Stimulated activated naive B cell treated with anti-CD40 and anti-IgM and Interleukin-4, amounts not matched to agents 10 μg/mL and 1 μg/mL and 100 μg/mL, for 72 hours (primary cell): ENCODE measurements around the gene DNM1.

Experiments
- ATAC-seq, 2 donors: fragments of 150-1000 bp; cut with Tn5 transposase; replicated peaks; 2 replicates each; pipeline ENCODE4 v1.10.0; 2021; ENCODE audit warnings: moderate library complexity in 1 of 2
- DNase-seq: peaks from one replicate; pipeline ENCODE4 v3.0.0; 2021
- H3K27ac Mint-ChIP-seq: one replicate; pipeline ENCODE4 v1.8.0; 2022; ENCODE audit warnings: mild to moderate bottlenecking, mixed read lengths
- H3K27me3 Mint-ChIP-seq, 2 donors: one replicate each; pipeline ENCODE4 v1.8.0; 2022; ENCODE audit warnings: mixed read lengths in 2 of 2
- H3K36me3 Mint-ChIP-seq, 2 donors: one replicate each; pipeline ENCODE4 v1.8.0; 2022; ENCODE audit warnings: mixed read lengths in 2 of 2, mild to moderate bottlenecking in 1 of 2
- H3K4me1 Mint-ChIP-seq, 2 donors: one replicate each; pipeline ENCODE4 v1.8.0; 2022; ENCODE audit warnings: mixed read lengths in 2 of 2, mild to moderate bottlenecking in 1 of 2
- H3K4me3 Mint-ChIP-seq, 2 donors: one replicate each; pipeline ENCODE4 v1.8.0; 2022; ENCODE audit warnings: mild to moderate bottlenecking in 2 of 2, mixed read lengths in 2 of 2, moderate library complexity in 1 of 2
- H3K9me3 Mint-ChIP-seq, 2 donors: one replicate each; pipeline ENCODE4 v1.8.0; 2022; ENCODE audit warnings: mixed read lengths in 2 of 2, mild to moderate bottlenecking in 1 of 2

The DNM1 gene

GRCh38 chr9:128254362-128254761 lies 51.2 kb downstream of the DNM1 start:
- Mint-ChIP-seq H3K9me3 (no peaks in the 10 kb centered on the region), H3K36me3 (peaks cover 25 to 33% of the 10 kb centered on the region in 2 donors), H3K27ac (peak overlapping the region; percentile 74), H3K4me1 (peaks cover 19 to 29% of the 10 kb centered on the region in 2 donors), H3K4me3 (no peak overlapping the region), H3K27me3 (peaks cover 7% of the 10 kb centered on the region in 2 donors)
- DNase-seq (no peak), ATAC-seq (no peak)

GRCh38 chr9:128254855-128255759 lies 51.9 kb downstream of the DNM1 start:
- DNase-seq (no peak), ATAC-seq (peak in 1 of 2 donors; percentile 40)
- H3K36me3 Mint-ChIP-seq = peaks cover 28 to 35% of the 10 kb centered on the region in 2 donors
- H3K4me1 Mint-ChIP-seq = peaks cover 17 to 23% of the 10 kb centered on the region in 2 donors
- H3K27ac Mint-ChIP-seq = no peak overlapping the region
- H3K9me3 Mint-ChIP-seq = no peaks in the 10 kb centered on the region
- H3K4me3 Mint-ChIP-seq = no peak overlapping the region
- H3K27me3 Mint-ChIP-seq = peaks cover 7% of the 10 kb centered on the region in 2 donors

GRCh38 chr9:128257086-128257825 lies 54.1 kb downstream of the DNM1 start:
- Mint-ChIP-seq H3K27me3 (peaks cover 3 to 4% of the 10 kb centered on the region in 2 donors), H3K9me3 (no peaks in the 10 kb centered on the region), H3K4me1 (peaks cover 6 to 8% of the 10 kb centered on the region in 2 donors), H3K36me3 (peaks cover 42 to 51% of the 10 kb centered on the region in 2 donors), H3K4me3 (no peak overlapping the region), H3K27ac (peak overlapping the region; percentile 32)
- ATAC-seq (no peak), DNase-seq (no peak)

- H3K27ac Mint-ChIP-seq = no peak overlapping the region
- no peak overlapping the region for H3K4me3 Mint-ChIP-seq
- H3K36me3 Mint-ChIP-seq = peaks cover 49 to 58% of the 10 kb centered on the region in 2 donors
- H3K9me3 Mint-ChIP-seq = no peaks in the 10 kb centered on the region
- no peak for DNase-seq
- H3K27me3 Mint-ChIP-seq = no peaks in the 10 kb centered on the region
- no peak for ATAC-seq
- H3K4me1 Mint-ChIP-seq = peaks cover 4 to 7% of the 10 kb centered on the region in 2 donors
These were observed 54.7 kb downstream of the DNM1 start for GRCh38 chr9:128257907-128258306.

- no peaks in the 10 kb centered on the region for H3K9me3 Mint-ChIP-seq
- no peak overlapping the region for H3K4me3 Mint-ChIP-seq
- peaks cover 53 to 61% of the 10 kb centered on the region in 2 donors for H3K36me3 Mint-ChIP-seq
- no peak for DNase-seq
- no peaks in the 10 kb centered on the region for H3K27me3 Mint-ChIP-seq
- ATAC-seq = no peak
- peaks cover 4 to 7% of the 10 kb centered on the region in 2 donors for H3K4me1 Mint-ChIP-seq
- H3K27ac Mint-ChIP-seq = no peak overlapping the region
These were observed 55.1 kb downstream of the DNM1 start for GRCh38 chr9:128258326-128258725.

GRCh38 chr9:128259156-128259555 lies 56.0 kb downstream of the DNM1 start:
- no peak for ATAC-seq
- peaks cover 53 to 61% of the 10 kb centered on the region in 2 donors for H3K36me3 Mint-ChIP-seq
- H3K4me3 Mint-ChIP-seq = no peak overlapping the region
- peaks cover 4 to 7% of the 10 kb centered on the region in 2 donors for H3K4me1 Mint-ChIP-seq
- H3K9me3 Mint-ChIP-seq = no peaks in the 10 kb centered on the region
- no peaks in the 10 kb centered on the region for H3K27me3 Mint-ChIP-seq
- H3K27ac Mint-ChIP-seq = no peak overlapping the region
- no peak for DNase-seq

GRCh38 chr9:128260340-128260739 lies 57.2 kb downstream of the DNM1 start:
- no peaks in the 10 kb centered on the region for H3K9me3 Mint-ChIP-seq
- H3K27me3 Mint-ChIP-seq = no peaks in the 10 kb centered on the region
- no peak for DNase-seq
- H3K27ac Mint-ChIP-seq = no peak overlapping the region
- H3K4me1 Mint-ChIP-seq = peaks cover 2 to 3% of the 10 kb centered on the region in 2 donors
- no peak overlapping the region for H3K4me3 Mint-ChIP-seq
- H3K36me3 Mint-ChIP-seq = peaks cover 50 to 61% of the 10 kb centered on the region in 2 donors
- no peak for ATAC-seq

GRCh38 chr9:128262687-128263086 lies 59.5 kb downstream of the DNM1 start:
- Mint-ChIP-seq H3K27ac (no peak overlapping the region), H3K36me3 (peaks cover 57 to 72% of the 10 kb centered on the region in 2 donors), H3K4me1 (peaks cover 0 to 2% of the 10 kb centered on the region in 2 donors), H3K4me3 (no peak overlapping the region), H3K27me3 (no peaks in the 10 kb centered on the region), H3K9me3 (no peaks in the 10 kb centered on the region)
- DNase-seq (no peak), ATAC-seq (no peak)

GRCh38 chr9:128265348-128265847 lies 62.2 kb downstream of the DNM1 start:
- H3K9me3 Mint-ChIP-seq = no peaks in the 10 kb centered on the region
- peaks cover 44 to 67% of the 10 kb centered on the region in 2 donors for H3K36me3 Mint-ChIP-seq
- H3K4me3 Mint-ChIP-seq = no peak overlapping the region
- DNase-seq (no peak), ATAC-seq (no peak)
- peaks cover 0 to 2% of the 10 kb centered on the region in 2 donors for H3K4me1 Mint-ChIP-seq
- no peaks in the 10 kb centered on the region for H3K27me3 Mint-ChIP-seq
- no peak overlapping the region for H3K27ac Mint-ChIP-seq

GRCh38 chr9:128266868-128267590 lies 63.9 kb downstream of the DNM1 start:
- no peaks in the 10 kb centered on the region for H3K9me3 Mint-ChIP-seq
- no peaks in the 10 kb centered on the region for H3K27me3 Mint-ChIP-seq
- H3K4me3 Mint-ChIP-seq = no peak overlapping the region
- peaks cover 36 to 64% of the 10 kb centered on the region in 2 donors for H3K36me3 Mint-ChIP-seq
- no peak overlapping the region for H3K27ac Mint-ChIP-seq
- ATAC-seq = no peak
- no peak for DNase-seq
- peaks cover 0 to 1% of the 10 kb centered on the region in 2 donors for H3K4me1 Mint-ChIP-seq

- Mint-ChIP-seq H3K9me3 (no peaks in the 10 kb centered on the region), H3K27ac (no peak overlapping the region), H3K4me1 (peaks cover 8 to 17% of the 10 kb centered on the region in 2 donors), H3K36me3 (peaks cover 27 to 55% of the 10 kb centered on the region in 2 donors), H3K4me3 (no peak overlapping the region), H3K27me3 (no peaks in the 10 kb centered on the region)
- DNase-seq (no peak), ATAC-seq (no peak)
These were observed 67.9 kb downstream of the DNM1 start for GRCh38 chr9:128271112-128271511.

GRCh38 chr9:128271512-128271911 lies 68.3 kb downstream of the DNM1 start:
- no peak for ATAC-seq
- no peaks in the 10 kb centered on the region for H3K9me3 Mint-ChIP-seq
- H3K27me3 Mint-ChIP-seq = no peaks in the 10 kb centered on the region
- H3K36me3 Mint-ChIP-seq = peaks cover 25 to 55% of the 10 kb centered on the region in 2 donors
- peaks cover 12 to 21% of the 10 kb centered on the region in 2 donors for H3K4me1 Mint-ChIP-seq
- DNase-seq = no peak
- no peak overlapping the region for H3K4me3 Mint-ChIP-seq
- no peak overlapping the region for H3K27ac Mint-ChIP-seq

GRCh38 chr9:128274245-128274644 lies 71.1 kb downstream of the DNM1 start:
- Mint-ChIP-seq H3K27ac (no peak overlapping the region), H3K36me3 (peaks cover 21 to 40% of the 10 kb centered on the region in 2 donors), H3K9me3 (no peaks in the 10 kb centered on the region), H3K4me3 (no peak overlapping the region), H3K27me3 (no peaks in the 10 kb centered on the region), H3K4me1 (peaks cover 25 to 38% of the 10 kb centered on the region in 2 donors)
- ATAC-seq (no peak), DNase-seq (no peak)
